Natural killer cell treated with Interleukin-12 subunit alpha and Interleukin-12 subunit beta and Interleukin-15 and Interleukin-18, amount 100 ng/mL, for 72 hours (primary cell): ENCODE measurements around the gene PAXX. TPM values are rescaled to one million over a fixed set of nuclear protein-coding genes. Genes with fewer than 3 reads are reported as not detected.
A peak's percentile ranks its signal among the peaks of the same experiment; 100 is the strongest.
"Not testable (repeated sequence)": the region's sequence is repeated elsewhere in the genome, so short reads cannot be mapped to it uniquely, and the experiment has no call there.

Experiments
- ATAC-seq, 2 donors: fragments of 150-1000 bp; cut with Tn5 transposase in 1 of 2; sonication (Bioruptor Pico), chemical (Tn5 transposase) in 1 of 2; 2 replicates each; pipeline ENCODE4 v1.10.0; 2021
- DNase-seq: peaks from one replicate; pipeline ENCODE4 v3.0.0; 2022; ENCODE audit warnings: low spot score
- H3K27ac Mint-ChIP-seq, 2 donors: 1 replicate in 1 of 2; 2 replicates in 1 of 2; pipeline ENCODE4 v1.8.0; 2022; ENCODE audit warnings: mixed read lengths in 2 of 2, mild to moderate bottlenecking in 1 of 2, moderate library complexity in 1 of 2
- H3K27me3 Mint-ChIP-seq, 2 donors: 1 replicate in 1 of 2; 2 replicates in 1 of 2; pipeline ENCODE4 v1.8.0; 2022; ENCODE audit warnings: mixed read lengths in 2 of 2
- H3K36me3 Mint-ChIP-seq: one replicate; pipeline ENCODE4 v1.8.0; 2022; ENCODE audit warnings: mixed read lengths
- H3K4me1 Mint-ChIP-seq, 2 donors: 1 replicate in 1 of 2; 2 replicates in 1 of 2; pipeline ENCODE4 v1.8.0; 2022; ENCODE audit warnings: low read depth in 2 of 2, mixed read lengths in 2 of 2, mild to moderate bottlenecking in 1 of 2
- H3K4me3 Mint-ChIP-seq: one replicate; pipeline ENCODE4 v1.8.0; 2022; ENCODE audit warnings: mixed read lengths
- H3K9me3 Mint-ChIP-seq: 2 replicates; pipeline ENCODE4 v1.8.0; 2022; ENCODE audit warnings: mixed read lengths
- total RNA-seq, 2 donors: library from RNA; stranded (reverse); gene quantifications; one replicate each; pipeline ENCODE4 v1.2.3, GENCODE V29; 2022

PAXX gene
- total RNA-seq, 2 donors from 2014 or later = 64.0 to 118 TPM

DNA sequence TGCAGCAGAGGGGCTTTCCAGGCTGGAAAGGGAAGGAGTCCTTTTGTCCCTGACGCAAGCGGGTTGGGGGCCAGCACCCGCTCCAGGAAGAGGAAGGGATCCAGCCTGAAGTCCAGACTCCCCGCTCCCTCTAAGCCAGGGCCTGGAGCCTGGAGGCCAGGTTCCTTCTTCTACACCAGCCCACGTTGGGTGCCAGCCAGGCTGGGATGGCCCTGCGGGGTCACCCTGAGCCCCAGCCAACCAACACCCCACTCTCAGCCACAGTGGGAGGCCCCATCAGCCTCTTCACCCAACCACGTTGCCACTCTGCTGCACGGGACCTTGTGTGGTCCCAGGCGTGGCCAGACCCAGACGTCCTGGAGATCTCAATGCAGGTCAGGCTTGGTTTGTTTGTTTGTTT lies 40.6 kb downstream of the PAXX start:
- Mint-ChIP-seq H3K27me3 (no peaks in the 10 kb centered on the region), H3K36me3 (no peaks in the 10 kb centered on the region), H3K4me1 (peaks cover 39 to 52% of the 10 kb centered on the region in 2 donors), H3K27ac (peak overlapping the region; percentile 91), H3K9me3 (no peaks in the 10 kb centered on the region), H3K4me3 (peak overlapping the region; percentile 82)
- ATAC-seq (no peak), DNase-seq (no peak)

DNA sequence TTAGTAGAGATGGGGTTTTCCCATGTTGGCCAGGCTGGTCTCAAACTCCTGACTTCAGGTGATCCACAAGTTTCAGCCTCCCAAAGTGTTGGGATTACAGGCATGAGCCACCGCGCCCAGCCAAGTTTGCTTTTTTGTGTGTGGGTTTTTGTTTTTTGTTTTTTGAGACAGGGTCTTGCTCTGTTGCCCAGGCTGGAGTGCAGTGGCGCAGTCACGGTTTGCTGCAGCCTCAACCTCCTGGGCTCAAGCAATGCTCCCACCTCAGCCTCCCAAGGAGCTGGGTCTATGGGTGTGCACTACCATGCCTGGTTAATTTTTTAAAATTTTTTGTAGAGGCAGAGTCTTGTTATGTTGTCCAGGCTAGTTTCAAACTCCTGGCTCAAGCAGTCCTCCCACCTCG lies 41.3 kb downstream of the PAXX start:
- peaks cover 39 to 52% of the 10 kb centered on the region in 2 donors for H3K4me1 Mint-ChIP-seq
- not testable (repeated sequence) for H3K36me3 Mint-ChIP-seq, H3K9me3 Mint-ChIP-seq, H3K27me3 Mint-ChIP-seq, DNase-seq, ATAC-seq
- H3K4me3 Mint-ChIP-seq = peak overlapping the region; percentile 82
- peak overlapping the region; percentile 91 for H3K27ac Mint-ChIP-seq

DNA sequence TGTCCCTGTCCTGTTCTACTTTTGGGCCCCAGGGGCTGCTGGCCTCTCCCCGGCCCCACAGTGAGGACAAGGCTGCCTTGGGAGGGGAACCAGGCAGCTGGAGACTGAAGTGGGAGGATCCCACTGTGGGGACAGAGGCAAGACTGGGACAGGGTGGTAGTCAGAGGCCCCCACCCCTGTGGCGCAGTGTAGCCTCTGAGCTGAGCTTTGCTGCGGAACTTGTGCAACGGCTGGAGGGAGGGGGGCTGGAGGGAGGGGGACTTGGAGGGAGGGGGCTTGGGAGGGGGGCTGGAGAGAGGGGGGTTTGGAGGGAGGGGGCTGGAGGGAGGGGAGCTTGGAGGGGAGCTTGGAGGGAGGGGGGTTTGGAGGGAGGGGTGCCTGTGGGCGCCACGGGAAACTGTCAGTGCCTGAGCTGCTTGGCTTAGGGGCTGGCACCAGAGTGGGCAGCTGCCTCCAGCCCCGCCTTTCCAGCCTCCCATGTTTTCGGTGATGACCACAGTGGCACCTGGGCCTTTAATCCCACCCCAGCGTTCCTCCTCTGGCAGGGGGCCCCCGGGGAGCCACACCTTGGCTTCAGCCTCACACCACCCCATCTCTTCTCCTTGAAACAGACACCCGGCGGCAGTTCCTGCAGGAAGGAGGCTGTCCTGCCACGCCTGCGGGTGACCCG lies 42.0 kb downstream of the PAXX start:
- Mint-ChIP-seq H3K4me1 (peaks cover 35 to 52% of the 10 kb centered on the region in 2 donors), H3K4me3 (peak overlapping the region; percentile 82), H3K9me3 (no peaks in the 10 kb centered on the region), H3K36me3 (no peaks in the 10 kb centered on the region), H3K27me3 (no peaks in the 10 kb centered on the region), H3K27ac (peak overlapping the region; percentile 91)
- ATAC-seq (no peak), DNase-seq (no peak)

DNA sequence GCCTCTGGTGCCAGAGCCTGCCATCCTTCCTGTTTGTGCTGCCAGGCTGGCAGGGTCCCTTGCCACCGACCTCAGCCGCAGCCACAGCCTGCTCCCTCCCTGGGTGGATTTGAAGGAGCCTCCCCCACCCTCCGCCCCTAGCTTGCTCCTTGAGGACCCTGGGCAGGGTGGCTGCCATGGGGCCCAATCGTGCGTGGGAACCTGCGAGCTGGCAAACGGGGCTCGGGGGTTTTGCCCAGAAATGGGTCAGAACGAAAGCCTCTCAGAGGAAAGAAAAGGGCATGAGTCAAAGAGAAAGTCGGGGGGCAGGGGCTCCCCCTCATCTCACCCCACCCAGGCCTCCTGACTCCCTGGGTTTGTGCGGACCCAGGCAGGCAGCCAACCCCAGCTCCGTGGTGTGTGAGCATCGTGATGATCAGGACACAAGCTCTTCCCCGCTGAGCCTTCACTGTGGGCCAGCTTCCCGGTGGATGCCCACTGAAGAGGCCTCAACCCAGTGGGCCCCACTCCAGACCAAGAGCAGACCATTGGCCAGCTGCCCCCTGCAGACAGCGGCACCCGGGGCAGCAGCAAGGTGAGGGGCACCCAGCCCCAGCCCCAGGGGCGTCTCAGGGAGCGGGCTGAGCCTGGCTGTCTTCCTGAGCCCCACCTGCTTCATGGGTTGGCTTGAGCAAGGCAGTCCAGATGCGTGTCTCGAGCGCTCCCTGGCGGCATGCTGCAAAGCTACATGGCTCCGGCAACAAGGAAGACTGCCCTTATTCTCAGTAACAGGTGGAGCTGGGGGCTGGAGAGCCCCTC lies 42.7 kb downstream of the PAXX start:
- Mint-ChIP-seq H3K36me3 (no peaks in the 10 kb centered on the region), H3K27me3 (no peaks in the 10 kb centered on the region), H3K9me3 (no peaks in the 10 kb centered on the region), H3K4me1 (peaks cover 29 to 45% of the 10 kb centered on the region in 2 donors), H3K27ac (peak overlapping the region; percentile 91), H3K4me3 (peak overlapping the region; percentile 79)
- peak; percentile 80 to 84 for ATAC-seq
- DNase-seq = peak; percentile 90

DNA sequence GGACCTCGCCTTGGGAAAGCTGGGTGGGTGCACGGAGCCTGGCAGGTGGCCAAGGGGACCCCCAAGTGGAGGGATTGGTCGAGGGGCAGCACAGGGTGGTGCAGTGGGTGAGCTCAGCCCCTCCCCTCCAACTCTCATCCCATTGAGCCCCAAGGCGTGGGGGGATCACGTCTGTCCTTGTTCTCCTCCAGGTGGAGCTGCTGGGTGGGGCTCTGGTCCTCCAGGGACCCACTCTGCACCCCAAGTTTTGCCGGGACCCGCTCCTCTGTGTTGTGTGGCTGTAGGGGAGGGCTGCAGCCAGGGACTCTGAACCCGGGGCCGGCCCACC lies 43.2 kb downstream of the PAXX start:
- Mint-ChIP-seq H3K4me3 (peak overlapping the region; percentile 79), H3K36me3 (no peaks in the 10 kb centered on the region), H3K27ac (peak overlapping the region; percentile 91), H3K27me3 (no peaks in the 10 kb centered on the region), H3K9me3 (no peaks in the 10 kb centered on the region), H3K4me1 (peaks cover 26 to 41% of the 10 kb centered on the region in 2 donors)
- DNase-seq (no peak), ATAC-seq (no peak)

DNA sequence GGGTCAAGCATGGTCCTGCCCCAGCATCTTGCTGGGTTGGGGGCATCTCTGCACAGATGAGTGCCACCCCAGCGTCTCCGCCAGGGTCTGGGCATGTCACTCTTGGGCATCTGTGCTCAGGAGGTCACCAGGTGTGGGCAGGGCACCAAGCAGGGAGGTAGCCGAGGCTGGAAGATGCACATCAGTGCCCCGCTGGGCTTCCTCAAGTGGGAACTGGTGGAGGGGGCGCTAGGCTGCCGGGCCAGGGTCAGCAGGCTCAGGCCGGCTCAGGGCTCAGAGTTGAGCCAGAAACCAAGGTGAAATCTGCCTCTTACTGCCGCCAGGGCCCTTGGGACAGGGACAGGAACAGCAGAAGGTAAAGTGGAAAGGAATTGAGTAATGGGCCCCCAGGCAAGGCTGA lies 43.7 kb downstream of the PAXX start:
- peak overlapping the region in 1 of 2 donors; percentile 91 for H3K27ac Mint-ChIP-seq
- H3K4me3 Mint-ChIP-seq = no peak overlapping the region
- ATAC-seq (no peak), DNase-seq (no peak)
- no peaks in the 10 kb centered on the region for H3K36me3 Mint-ChIP-seq
- H3K27me3 Mint-ChIP-seq = no peaks in the 10 kb centered on the region
- peaks cover 22 to 36% of the 10 kb centered on the region in 2 donors for H3K4me1 Mint-ChIP-seq
- no peaks in the 10 kb centered on the region for H3K9me3 Mint-ChIP-seq

DNA sequence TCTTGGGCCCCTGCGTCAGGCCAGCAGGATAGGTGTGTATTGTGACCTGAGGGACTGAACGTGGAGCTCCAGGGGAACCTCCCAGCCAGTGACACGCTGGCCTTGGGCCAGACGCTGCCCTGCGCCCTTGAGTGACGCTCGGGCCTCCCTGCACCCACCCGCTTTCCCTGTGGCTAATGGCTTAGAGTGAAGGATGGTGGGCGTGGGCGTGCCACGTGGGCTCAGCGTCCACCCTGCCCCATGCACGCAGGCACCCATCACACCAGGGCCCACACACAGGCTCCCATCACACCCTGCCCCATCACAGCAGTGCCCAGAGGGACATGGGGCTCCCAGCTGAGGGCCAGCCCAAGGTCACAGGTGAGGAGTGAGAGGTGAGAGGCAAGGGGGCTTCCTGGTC lies 44.8 kb downstream of the PAXX start:
- Mint-ChIP-seq H3K9me3 (no peaks in the 10 kb centered on the region), H3K27ac (no peak overlapping the region), H3K4me3 (no peak overlapping the region), H3K4me1 (peaks cover 18 to 30% of the 10 kb centered on the region in 2 donors), H3K36me3 (no peaks in the 10 kb centered on the region), H3K27me3 (no peaks in the 10 kb centered on the region)
- DNase-seq = no peak
- no peak for ATAC-seq

DNA sequence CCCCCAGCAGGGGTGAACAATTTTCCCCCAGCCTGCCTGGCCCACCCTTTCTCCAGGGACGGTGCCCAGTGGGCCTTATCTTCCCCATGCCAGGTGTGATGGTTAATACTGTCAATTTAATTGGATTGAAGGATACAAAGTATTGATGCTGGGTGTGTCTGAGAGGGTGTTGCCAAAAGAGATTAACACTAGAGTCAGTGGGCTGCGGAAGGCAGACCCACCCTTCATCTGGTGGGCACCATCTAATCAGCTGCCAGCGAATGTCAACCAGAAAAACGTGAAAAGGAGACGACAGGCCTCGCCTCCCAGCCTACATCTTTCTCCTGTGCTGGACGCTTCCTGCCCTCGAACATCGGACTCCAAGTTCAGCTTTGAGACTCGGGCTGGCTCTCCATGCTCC lies 45.3 kb downstream of the PAXX start:
- ATAC-seq (no peak), DNase-seq (no peak)
- no peak overlapping the region for H3K27ac Mint-ChIP-seq
- H3K4me1 Mint-ChIP-seq = peaks cover 15 to 27% of the 10 kb centered on the region in 2 donors
- no peak overlapping the region for H3K4me3 Mint-ChIP-seq
- no peaks in the 10 kb centered on the region for H3K9me3 Mint-ChIP-seq
- H3K36me3 Mint-ChIP-seq = no peaks in the 10 kb centered on the region
- no peaks in the 10 kb centered on the region for H3K27me3 Mint-ChIP-seq

DNA sequence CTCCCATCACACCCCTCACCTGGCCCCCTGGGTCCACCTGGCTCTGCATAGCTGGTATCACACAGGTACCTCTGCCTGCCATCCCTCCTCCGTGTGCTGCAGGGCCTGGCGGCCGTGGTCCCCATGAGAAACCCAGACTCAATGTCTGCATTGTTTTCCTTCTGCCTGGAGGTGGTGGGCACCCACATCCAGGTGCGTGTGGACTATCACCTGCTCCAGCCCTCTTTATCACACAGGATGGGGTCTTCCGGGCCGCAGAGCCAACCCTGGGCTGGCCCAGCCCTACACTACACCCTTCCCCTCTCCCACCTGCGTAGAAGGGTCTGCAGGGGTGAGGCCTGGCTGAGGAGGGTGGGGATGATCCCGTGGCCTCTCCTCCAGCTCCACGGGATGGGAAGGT lies 46.7 kb downstream of the PAXX start:
- H3K4me3 Mint-ChIP-seq = no peak overlapping the region

DNA sequence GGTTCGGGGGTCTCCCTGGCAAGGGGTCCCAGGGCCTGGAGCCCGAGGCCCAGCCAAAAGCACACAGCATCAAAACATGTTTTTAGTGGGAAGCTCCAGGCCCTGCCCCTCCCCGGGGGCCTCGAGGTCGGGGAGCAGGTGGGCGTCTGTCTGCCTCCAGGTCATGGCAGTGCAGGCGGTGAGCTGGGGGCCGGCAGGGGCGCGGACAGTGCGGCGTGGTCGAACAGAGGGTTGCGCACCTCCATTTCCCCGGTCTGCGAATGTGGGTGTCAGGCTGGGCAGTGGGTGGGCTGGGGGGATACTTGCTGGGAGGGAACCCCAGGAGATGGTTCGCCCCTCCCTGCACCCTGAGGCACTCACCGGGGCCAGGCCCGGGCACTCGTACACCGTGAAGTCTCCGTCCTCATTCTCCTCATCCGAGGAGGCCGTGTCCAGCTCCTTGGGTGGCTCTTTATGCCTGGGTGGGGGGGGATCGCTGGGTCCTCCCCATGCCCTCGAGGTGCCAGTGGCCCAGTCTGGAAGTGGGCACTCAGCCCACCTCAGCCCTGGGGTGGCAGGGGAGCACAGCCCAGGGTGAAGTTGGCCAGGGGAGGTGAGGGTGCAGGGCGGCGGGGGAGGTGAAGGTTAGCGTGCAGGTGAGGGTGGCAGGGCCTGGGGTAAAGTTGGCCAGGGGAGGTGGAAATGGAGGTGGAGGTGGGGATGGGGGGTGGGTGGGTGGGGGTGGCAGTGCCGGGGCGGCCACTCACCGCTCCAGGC lies 47.6 kb downstream of the PAXX start:
- Mint-ChIP-seq H3K27ac (no peak overlapping the region), H3K36me3 (no peaks in the 10 kb centered on the region)
- no peak for DNase-seq

More for the DNA sequence above, 46.7 kb downstream of the PAXX start:
- ATAC-seq = no peak
- Mint-ChIP-seq H3K36me3 (no peaks in the 10 kb centered on the region), H3K4me1 (peaks cover 10 to 12% of the 10 kb centered on the region in 2 donors), H3K27me3 (no peaks in the 10 kb centered on the region), H3K9me3 (no peaks in the 10 kb centered on the region), H3K27ac (no peak overlapping the region)
- no peak for DNase-seq

DNA sequence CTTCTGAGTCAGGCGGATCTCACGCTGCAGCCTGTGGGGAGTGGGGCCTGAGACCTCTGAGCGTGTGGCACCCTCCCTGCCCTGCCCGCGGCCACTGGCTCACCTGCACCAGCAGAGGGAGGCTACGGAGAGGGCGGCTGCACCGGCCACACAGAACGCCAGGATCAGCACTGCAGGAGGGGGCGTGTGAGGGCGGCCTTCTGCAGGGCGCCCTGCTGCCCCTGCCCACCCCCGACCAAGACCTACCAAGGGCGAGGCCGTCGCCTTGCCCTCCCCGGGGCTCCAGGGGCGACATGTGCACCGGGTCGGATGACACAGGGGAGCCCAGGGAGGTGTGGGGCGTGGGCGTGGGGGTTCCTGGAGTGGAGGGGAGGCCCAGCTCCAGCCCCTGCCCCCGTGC lies 48.3 kb downstream of the PAXX start:
- no peaks in the 10 kb centered on the region for H3K9me3 Mint-ChIP-seq
- DNase-seq = no peak
- H3K27ac Mint-ChIP-seq = no peak overlapping the region
- H3K27me3 Mint-ChIP-seq = peaks cover 0 to 4% of the 10 kb centered on the region in 2 donors
- no peak for ATAC-seq
- H3K4me3 Mint-ChIP-seq = no peak overlapping the region
- no peaks in the 10 kb centered on the region for H3K36me3 Mint-ChIP-seq
- peaks cover 4 to 6% of the 10 kb centered on the region in 2 donors for H3K4me1 Mint-ChIP-seq

More for the DNA sequence above, 47.6 kb downstream of the PAXX start:
- Mint-ChIP-seq H3K27me3 (peaks cover 0 to 2% of the 10 kb centered on the region in 2 donors), H3K4me3 (no peak overlapping the region), H3K4me1 (peaks cover 8% of the 10 kb centered on the region in 2 donors), H3K9me3 (no peaks in the 10 kb centered on the region)
- no peak for ATAC-seq

DNA sequence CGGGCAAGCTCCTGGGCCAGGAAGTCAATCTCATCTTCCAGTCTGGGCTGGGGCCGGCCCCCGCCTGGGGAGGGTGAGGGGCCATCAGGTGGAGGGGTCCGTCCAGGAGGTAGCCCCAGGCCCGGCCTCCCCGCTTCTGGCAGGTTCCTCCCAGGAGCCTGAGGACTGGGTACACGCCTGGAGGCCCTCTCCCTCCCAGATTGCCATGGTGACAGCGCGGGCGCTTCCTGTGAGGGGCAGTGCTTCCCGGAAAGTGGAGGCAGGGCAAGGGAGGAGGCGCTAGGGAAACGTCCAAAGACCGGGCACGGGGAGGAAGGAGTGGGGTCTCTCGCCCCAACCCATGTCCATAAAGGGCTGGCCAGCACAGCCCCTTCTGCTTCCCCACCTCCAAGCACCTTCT lies 48.9 kb downstream of the PAXX start:
- H3K4me1 Mint-ChIP-seq = peaks cover 4 to 6% of the 10 kb centered on the region in 2 donors
- H3K27ac Mint-ChIP-seq = no peak overlapping the region
- no peak overlapping the region for H3K4me3 Mint-ChIP-seq
- DNase-seq (no peak), ATAC-seq (no peak)
- peaks cover 0 to 4% of the 10 kb centered on the region in 2 donors for H3K27me3 Mint-ChIP-seq
- no peaks in the 10 kb centered on the region for H3K36me3 Mint-ChIP-seq
- no peaks in the 10 kb centered on the region for H3K9me3 Mint-ChIP-seq

DNA sequence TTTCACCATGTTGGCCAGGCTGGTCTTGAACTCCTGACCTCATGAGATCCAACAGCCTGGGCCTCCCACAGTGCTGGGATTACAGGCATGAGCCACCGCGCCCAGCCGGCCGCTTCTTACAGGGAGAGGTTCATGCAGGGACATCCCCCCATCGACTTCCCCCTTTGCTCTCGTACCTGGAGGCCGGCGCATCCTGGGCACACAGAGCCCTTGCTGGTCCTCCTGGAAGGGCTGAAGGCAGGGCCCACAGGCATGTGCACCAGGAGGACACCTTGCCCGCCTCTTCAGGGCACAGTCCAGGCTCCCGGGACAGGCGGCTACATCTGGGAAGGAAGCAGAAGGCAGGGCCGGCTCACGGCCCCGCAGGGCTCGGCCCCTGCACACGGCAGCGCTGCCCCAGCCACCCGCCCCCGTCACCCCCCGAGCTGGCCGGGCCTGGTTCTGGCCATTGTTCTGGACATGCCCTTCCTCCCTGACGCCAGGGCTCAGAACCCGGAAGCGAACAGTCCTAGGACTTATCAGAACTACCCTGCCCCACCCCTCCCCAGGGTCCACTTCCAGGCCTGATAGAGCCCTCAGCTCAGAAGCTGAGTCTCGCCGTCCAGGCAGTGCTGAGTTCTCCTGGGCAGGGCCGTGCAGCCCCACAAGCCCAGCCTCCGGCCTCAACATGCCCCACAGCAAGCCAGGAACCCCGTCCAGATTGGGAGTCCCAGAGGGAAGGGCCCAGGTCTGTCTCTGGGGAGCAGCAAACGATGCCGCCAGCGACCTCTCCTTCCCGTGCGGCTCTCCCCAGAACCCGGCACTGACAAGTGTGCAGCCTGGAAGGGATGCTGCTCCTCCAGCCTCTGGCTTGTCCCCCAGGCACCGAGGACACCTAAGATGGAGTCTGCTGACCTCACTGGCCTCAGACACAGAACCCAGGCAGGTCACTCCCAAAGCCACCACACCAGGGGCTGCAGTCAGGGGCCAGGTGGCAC lies 50.8 kb downstream of the PAXX start:
- Mint-ChIP-seq H3K36me3 (no peaks in the 10 kb centered on the region), H3K4me1 (peaks cover 4 to 9% of the 10 kb centered on the region in 2 donors), H3K27ac (no peak overlapping the region), H3K27me3 (peaks cover 0 to 12% of the 10 kb centered on the region in 2 donors), H3K9me3 (no peaks in the 10 kb centered on the region), H3K4me3 (no peak overlapping the region)
- DNase-seq (no peak), ATAC-seq (no peak)
